GM12874 (cell line): ENCODE data around the gene VAV2.

Experiments
- TF ChIP-seq, protein P1 (sequence below): IDR thresholded peaks from 2 replicates; pipeline ENCODE4 v1.5.1; 2011; ENCODE audit warnings: low read depth, mild to moderate bottlenecking, control low read depth, low read length, moderate library complexity; ENCODE audit not compliant: insufficient read depth

Gene VAV2

DNA sequence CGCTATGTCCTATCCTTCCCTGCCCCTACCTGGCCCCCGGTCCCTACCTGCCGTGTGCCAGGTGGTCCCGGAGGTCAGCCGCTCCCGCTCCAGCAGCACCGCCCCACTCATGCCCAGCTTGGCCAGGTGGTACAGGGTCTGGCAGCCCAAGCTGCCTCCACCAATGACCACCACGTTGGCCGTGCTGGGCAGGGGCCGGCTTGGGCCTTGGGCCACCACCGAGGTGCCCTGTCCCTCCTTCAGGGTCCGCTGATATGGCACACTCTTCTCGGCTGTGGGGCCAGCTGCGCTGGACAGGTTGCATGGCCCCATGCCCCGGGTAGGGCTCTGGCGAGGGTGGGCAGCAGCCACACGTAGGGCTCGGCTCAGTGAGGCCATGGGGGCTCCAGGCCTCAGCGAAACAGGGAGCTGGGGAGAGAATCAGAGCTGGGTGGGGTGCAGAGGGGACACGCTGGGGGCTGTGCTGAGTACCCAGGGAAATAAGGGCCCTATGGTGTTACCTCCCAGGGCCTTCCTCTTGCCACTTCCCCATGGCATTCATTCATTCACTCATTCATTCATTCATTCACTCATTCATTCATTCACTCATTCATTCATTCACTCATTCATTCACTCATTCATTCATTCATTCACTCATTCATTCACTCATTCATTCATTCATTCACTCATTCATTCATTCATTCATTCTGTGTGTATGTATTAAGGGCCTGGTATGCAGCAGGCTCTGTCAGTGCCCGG, 258.2 kb downstream of the VAV2 start:
- TF ChIP-seq, protein P1, sequence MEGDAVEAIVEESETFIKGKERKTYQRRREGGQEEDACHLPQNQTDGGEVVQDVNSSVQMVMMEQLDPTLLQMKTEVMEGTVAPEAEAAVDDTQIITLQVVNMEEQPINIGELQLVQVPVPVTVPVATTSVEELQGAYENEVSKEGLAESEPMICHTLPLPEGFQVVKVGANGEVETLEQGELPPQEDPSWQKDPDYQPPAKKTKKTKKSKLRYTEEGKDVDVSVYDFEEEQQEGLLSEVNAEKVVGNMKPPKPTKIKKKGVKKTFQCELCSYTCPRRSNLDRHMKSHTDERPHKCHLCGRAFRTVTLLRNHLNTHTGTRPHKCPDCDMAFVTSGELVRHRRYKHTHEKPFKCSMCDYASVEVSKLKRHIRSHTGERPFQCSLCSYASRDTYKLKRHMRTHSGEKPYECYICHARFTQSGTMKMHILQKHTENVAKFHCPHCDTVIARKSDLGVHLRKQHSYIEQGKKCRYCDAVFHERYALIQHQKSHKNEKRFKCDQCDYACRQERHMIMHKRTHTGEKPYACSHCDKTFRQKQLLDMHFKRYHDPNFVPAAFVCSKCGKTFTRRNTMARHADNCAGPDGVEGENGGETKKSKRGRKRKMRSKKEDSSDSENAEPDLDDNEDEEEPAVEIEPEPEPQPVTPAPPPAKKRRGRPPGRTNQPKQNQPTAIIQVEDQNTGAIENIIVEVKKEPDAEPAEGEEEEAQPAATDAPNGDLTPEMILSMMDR = no peak

DNA sequence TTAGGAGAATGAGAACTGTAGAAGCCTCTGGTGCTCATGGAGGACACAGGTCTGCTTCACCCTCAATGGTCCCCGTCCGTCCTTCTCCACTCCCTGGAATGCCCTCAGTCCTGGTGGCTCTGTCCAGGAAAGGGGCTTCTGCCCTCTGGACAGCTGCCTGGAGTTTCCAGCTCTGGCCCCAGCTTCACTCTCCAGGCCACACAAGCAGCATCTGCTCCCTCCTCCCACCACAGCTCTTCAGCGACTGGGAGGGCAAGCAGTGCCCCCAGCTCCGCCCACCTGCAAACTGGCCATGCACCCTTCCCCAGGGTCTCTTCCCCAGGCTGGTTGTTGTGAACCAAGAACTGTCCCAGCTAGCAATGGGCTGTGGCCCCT, 258.7 kb downstream of the VAV2 start:
- TF ChIP-seq, protein P1 = no peak

DNA sequence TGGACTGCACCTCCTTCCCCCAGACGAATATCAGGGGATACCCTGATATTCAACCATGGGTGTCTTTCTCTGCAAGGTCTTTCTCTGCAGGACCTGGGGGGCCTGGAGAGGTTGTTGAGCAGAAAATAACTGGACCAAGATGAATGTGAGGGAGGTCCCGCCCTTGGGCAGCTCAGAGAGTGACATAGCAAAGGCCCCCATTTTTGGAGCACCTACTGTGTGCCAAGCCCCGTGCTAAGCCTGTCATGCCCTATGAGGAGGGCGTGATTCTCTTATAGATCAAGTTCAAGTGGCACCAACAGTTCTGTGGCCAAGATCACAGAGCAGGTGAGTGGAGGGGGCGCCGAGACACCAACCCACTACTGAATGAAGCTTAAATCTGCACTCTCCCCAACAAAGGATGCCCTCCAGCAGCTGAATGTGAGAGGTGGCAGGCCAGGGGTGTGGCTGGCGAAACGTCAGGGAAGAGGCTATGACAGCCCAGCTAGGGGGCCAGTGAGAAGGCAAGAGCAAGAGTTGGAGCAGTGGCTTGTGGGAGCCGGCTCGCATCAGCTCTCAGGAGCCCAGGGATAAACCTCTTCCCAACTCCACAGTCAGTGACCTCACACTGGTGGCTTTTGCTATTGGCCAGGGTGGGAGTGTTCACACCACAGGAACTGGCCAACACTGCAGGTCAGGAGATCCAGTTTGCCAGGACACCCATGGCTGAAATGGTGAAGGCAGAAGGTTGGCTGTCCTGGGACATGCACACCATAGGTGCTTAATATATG, 259.3 kb downstream of the VAV2 start:
- TF ChIP-seq, protein P1 = no peak

DNA sequence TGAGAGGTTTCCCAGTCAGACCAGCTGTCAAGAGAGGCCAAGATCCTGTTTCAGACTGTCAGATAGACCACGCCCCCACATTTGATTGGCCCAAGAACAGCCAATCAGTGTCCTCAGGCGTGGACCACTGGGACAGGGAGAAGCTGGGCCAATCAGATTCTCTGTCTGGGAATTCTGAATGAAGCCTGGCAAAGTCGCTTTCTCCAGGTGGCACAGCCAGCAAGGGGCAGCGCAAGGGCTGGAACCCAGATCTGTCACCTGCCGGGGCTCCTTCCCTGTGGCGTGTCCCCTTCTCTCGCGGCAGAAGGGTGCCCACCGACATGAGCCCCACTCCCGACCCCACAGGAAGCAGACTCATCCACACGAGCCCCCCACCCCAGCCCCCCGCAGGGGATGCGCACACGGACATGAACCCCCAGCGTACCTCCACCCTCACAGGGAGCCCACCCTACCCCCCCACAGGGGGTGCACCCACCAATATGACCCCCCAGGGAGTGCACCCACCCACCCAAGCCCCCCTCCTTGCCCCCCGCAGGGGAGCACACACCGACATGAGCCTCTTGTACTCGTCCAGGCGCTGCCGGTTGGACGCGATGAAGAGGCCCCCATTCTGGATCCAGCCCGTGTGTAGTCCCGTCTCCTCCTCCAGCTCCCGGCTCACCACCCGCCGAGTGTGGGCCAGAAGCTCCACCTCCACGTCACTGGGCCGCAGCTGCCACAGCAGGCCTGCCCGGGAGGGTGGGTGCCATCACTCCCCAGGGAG, 260.1 kb downstream of the VAV2 start:
- TF ChIP-seq, protein P1 = no peak

DNA sequence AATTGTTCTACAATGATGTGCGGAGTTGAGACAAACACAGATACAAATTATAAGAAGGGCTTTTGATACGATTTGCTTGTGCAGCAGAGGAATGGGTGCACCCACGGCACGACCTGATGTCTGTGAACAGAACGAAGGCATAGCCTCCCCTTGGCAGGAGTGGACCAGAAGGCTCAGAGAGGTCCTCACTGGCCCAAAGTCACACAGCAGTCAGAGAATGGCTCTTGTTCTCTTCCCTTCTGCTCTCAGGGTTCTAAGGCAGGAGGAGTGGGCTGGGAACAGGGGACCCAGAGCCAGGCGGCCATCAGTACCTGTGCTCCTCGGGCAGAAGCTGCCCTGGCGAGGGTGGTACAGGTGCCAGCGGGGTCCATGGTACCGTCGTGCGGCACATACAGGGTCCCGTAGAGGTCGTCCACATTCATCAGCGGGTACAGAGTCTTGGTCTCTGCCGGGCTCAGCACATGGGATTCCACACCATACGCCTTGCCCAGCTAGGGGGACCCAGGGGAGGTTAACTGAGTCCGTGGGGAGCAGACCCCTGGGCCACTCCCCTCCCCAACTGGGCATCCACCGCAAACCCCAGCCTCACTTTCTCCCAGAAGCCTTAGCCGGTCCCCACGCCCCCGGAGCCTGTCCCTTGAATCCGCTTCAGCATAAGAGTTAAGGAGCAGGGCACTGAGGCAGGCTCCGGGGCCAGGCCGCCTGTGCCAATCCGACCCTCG, 261.0 kb downstream of the VAV2 start:
- TF ChIP-seq, protein P1 = no peak

DNA sequence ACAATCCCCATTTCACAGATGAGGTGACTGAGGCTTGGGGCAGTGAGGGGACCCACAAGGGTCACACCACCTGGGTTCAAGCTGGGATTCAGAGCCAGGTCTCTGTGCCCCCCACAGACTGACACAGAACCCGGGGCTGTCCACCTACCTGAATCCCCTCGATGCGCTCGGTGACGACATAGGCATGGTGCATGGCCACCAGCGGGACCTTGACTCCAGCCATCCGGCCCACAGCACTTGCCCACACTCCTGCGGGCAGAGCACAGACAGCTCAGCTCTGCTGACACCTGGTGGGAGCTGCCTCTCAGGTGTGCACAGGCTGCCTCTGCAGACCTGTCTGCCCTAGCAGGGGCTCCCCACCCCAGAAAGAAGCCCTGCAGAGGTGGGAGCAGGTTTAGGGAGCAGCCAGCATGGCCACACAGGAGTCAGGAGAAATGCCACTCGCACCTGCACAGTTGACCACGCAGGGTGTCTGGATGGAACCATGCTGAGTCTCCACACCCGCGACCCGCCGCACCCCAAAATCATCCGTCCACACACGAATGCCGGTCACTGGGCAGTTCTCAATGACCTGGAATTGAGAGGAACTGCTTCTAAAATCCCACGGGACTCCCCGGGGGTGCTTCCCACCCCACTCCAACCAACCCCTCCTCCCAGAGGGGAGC, 262.4 kb downstream of the VAV2 start:
- TF ChIP-seq, protein P1 = no peak
